Activated naive CD4-positive, alpha-beta T cell treated with anti-CD3 and anti-CD28 coated beads, Interleukin-2, amount 50 U/mL, for 24 hours (primary cell): ENCODE data around the gene KLRB1.
"Not testable (repeated sequence)": the region's sequence is repeated elsewhere in the genome, so short reads cannot be mapped to it uniquely, and the experiment has no call there.

ENCODE experiments used
- H3K27ac Mint-ChIP-seq: one replicate; pipeline ENCODE4 v1.8.0; 2021; ENCODE audit warnings: mild to moderate bottlenecking, mixed read lengths
- H3K27me3 Mint-ChIP-seq: one replicate; pipeline ENCODE4 v1.8.0; 2021; ENCODE audit warnings: mixed read lengths
- H3K36me3 Mint-ChIP-seq: one replicate; pipeline ENCODE4 v1.8.0; 2021; ENCODE audit warnings: mixed read lengths
- H3K4me1 Mint-ChIP-seq: one replicate; pipeline ENCODE4 v1.8.0; 2021; ENCODE audit warnings: mixed read lengths
- H3K4me3 Mint-ChIP-seq: one replicate; pipeline ENCODE4 v1.8.0; 2021; ENCODE audit warnings: mild to moderate bottlenecking, mixed read lengths
- H3K9me3 Mint-ChIP-seq: one replicate; pipeline ENCODE4 v1.8.0; 2021; ENCODE audit warnings: mixed read lengths

The KLRB1 gene

DNA sequence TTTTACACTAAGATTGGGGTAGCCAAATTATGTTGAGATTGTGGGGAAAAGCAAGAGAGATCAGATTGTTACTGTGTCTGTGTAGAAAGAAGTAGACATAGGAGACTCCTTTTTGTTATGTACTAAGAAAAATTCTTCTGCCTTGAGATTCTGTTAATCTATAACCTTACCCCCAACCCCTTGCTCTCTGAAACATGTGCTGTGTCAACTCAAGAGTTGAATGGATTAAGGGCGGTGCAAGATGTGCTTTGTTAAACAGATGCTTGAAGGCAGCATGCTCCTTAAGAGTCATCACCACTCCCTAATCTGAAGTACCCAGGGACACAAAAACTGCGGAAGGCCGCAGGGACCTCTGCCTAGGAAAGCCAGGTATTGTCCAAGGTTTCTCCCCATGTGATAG lies 7.3 kb downstream of the KLRB1 start:
- H3K27me3 Mint-ChIP-seq, H3K4me1 Mint-ChIP-seq, H3K4me3 Mint-ChIP-seq, H3K27ac Mint-ChIP-seq, H3K36me3 Mint-ChIP-seq, H3K9me3 Mint-ChIP-seq: not testable (repeated sequence)

DNA sequence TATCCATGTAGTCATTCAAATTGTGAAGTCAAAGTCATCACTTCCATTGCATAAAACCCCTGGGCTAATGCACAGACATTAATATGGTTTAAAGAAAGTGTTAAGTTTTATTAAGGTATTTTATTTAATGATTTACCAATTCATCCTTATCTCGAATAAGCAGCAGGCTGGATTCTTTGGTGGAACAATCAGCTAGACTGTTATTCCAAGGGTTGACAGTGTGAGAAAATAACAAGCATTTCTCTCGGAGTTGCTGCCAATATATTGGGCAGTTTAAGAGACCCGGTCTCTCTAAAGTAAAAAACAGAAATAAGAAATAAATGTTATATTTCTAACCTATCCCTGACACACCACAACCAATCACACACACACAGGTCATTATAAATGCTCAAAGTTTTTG lies 9.4 kb downstream of the KLRB1 start:
- Mint-ChIP-seq H3K27me3 (no peaks in the 10 kb centered on the region), H3K4me3 (no peak overlapping the region), H3K9me3 (no peaks in the 10 kb centered on the region), H3K36me3 (peaks cover 3% of the 10 kb centered on the region), H3K4me1 (peaks cover 8% of the 10 kb centered on the region), H3K27ac (no peak overlapping the region)

DNA sequence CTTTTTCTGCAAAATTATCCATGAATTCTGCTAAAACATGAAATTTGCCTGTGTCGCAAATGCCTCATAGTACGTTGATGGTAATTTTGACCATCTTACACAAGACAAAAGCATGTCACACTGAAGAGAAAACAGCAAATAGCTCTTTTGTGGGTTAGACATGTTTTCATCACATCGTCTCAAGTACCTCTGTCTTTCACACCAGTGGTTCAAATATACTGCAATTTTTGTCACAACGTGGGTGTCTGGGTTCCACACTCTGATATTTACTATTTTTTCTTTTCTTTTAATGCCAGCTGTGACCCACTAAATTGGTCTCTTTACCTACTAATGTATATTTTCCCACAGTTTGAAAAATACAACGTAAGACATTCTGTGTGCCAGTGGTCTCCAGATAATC lies 10.4 kb downstream of the KLRB1 start:
- Mint-ChIP-seq H3K9me3 (no peaks in the 10 kb centered on the region), H3K27me3 (no peaks in the 10 kb centered on the region), H3K4me3 (no peak overlapping the region), H3K4me1 (peaks cover 8% of the 10 kb centered on the region), H3K27ac (no peak overlapping the region), H3K36me3 (peaks cover 3% of the 10 kb centered on the region)

DNA sequence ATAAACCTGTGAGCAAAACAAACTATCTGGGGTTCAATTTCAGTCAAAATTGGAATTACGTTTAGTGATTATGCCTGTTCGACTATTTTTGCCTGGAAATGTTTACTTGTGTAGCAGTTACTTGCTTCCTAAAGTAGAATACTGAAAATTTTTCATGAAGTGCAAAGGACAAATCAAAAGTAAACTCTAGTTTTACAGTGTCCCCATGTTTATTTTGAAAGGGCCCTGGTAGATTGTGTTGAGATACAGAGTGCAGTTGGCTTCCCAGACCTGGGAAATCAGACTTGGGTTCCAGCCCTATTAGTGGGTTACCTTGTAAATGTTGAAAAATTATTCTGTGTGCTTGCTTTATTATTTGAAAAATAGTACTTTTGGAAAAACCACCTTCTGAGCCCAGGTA lies 17.3 kb downstream of the KLRB1 start:
- Mint-ChIP-seq H3K4me1 (no peaks in the 10 kb centered on the region), H3K4me3 (no peak overlapping the region), H3K27me3 (no peaks in the 10 kb centered on the region), H3K9me3 (no peaks in the 10 kb centered on the region), H3K36me3 (peaks cover 2% of the 10 kb centered on the region), H3K27ac (no peak overlapping the region)

DNA sequence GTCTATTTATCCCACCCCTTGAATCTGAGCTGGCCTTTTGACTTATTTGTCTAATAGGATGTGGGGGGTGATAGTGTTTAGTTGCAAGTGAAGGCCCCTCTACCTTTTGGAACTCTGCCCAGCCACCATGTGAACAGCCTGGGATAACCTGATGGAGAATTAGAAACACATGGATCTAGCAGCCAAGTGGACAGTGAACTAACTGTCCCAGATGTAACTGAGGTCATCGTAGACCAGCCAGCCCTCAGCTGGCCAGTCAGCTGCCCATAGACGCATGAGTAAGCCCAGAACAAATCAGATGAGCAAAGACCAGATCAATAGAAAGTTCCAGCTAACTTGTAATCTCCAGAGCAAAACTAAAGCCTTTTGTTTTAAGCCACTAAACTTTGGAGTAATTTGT lies 19.0 kb downstream of the KLRB1 start:
- Mint-ChIP-seq H3K4me3 (no peak overlapping the region), H3K4me1 (no peaks in the 10 kb centered on the region), H3K36me3 (peaks cover 2% of the 10 kb centered on the region), H3K27ac (no peak overlapping the region), H3K9me3 (no peaks in the 10 kb centered on the region), H3K27me3 (no peaks in the 10 kb centered on the region)

DNA sequence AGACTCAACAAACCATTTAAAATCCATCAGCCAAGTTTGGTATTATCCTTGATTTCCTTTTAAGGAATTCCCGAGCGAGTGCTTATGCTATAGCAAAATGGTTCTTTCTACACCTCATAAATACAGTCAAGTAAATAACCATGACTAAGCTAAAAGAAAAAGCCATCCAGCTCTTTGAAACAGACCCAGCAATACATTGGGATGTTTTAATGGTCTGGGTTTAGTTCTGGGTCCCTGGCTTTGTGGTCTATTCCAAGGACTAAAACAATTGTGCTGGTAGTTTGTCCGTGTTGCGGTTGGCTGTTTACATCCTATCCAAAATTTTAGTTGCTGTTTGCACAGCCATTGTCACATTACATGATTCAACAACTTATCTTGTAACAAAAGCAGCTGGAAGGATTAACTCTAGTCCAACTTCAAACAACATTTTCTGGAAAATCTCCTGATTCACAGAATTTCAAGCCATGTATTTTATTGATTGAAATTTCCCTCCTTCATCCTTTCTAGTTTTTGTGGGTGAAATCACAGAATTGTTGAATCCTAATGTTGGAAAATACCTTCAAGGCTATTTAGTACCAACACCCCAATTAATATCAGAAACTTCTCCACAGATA lies 19.6 kb downstream of the KLRB1 start:
- peaks cover 1% of the 10 kb centered on the region for H3K36me3 Mint-ChIP-seq
- H3K27ac Mint-ChIP-seq: no peak overlapping the region
- no peaks in the 10 kb centered on the region for H3K27me3 Mint-ChIP-seq
- H3K9me3 Mint-ChIP-seq: no peaks in the 10 kb centered on the region
- H3K4me1 Mint-ChIP-seq: peaks cover 3% of the 10 kb centered on the region
- no peak overlapping the region for H3K4me3 Mint-ChIP-seq

DNA sequence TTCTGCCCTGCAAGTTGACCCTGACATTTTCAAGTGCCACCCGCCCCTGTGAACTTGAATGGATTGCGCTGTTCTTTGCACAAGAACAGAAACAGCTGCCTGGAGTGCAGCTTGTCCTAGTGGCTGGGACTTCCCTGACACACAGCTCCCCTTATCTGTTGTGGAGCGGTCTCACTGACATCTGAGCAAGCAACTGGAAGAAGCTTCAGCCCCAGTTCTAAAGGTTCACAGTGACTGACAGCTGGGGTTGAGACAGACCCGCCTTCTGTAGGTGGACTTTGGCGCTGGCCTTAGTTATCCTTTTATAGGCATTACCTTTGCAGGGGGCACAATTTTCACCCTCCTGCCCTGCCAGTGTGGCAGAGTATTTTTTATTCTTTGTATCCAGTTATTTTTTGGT lies 30.0 kb downstream of the KLRB1 start:
- not testable (repeated sequence) for H3K36me3 Mint-ChIP-seq, H3K4me3 Mint-ChIP-seq, H3K27ac Mint-ChIP-seq, H3K9me3 Mint-ChIP-seq, H3K4me1 Mint-ChIP-seq, H3K27me3 Mint-ChIP-seq

DNA sequence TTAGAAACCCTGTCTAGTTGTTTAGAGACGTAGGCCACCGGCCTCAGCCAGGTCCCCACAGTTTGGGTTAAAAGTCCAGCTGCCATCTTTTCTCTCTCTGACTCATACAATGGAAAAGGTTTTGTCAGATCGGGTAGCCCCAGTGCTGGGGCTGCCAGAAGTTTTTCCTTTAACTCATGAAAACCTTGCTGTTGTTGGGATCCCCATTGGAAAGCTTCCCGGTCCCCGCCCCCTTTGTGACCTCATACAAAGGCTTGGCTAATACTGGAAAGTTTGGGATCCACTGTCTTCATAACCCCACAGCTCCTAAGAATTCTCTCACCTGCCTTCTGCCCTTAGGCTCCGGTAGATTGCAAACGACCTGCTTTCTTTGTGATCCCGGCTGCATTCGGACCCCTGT lies 40.6 kb downstream of the KLRB1 start:
- not testable (repeated sequence) for H3K27ac Mint-ChIP-seq, H3K9me3 Mint-ChIP-seq

DNA sequence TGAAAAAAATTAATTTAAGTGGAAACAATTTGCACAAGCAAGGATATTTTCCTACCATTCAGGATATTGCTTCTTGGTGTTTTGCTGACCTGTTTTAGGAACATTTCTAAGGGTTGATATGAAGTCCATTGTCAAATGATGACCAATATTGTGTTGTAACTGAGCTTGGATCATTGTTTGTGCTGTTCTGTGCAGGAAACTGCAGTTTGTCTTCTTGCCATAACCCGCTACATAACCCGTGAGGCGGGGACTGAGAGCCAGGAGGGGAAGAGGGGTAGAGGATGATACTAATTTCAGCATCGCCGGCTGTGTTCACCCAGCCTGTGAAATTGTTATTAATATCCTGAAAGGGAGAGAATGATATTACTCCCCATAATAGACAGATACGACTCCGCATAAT lies 41.6 kb downstream of the KLRB1 start:
- H3K4me3 Mint-ChIP-seq, H3K4me1 Mint-ChIP-seq, H3K27me3 Mint-ChIP-seq, H3K36me3 Mint-ChIP-seq, H3K9me3 Mint-ChIP-seq, H3K27ac Mint-ChIP-seq: not testable (repeated sequence)

More for the DNA sequence above, 40.6 kb downstream of the KLRB1 start:
- H3K4me3 Mint-ChIP-seq, H3K27me3 Mint-ChIP-seq, H3K36me3 Mint-ChIP-seq, H3K4me1 Mint-ChIP-seq: not testable (repeated sequence)

DNA sequence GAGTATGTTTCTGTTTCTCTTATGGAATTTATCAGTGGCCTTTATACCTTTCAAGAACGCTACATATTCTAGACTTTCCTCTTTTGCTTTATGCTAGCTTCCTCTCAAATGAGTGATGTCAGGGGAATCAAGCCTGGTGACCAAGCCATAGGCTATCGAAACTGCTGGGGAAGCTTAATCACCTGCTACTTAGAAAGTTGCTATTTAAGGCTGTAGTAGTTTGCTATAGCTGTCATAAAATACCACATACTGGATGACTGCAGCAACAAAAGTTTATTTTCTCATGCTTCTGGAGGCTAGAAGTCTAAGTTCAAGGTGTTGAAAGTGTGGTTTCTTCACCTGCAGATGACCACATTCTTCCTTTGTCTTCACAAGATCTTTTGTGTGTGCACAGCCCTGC lies 43.3 kb downstream of the KLRB1 start:
- H3K4me1 Mint-ChIP-seq, H3K27ac Mint-ChIP-seq, H3K9me3 Mint-ChIP-seq: not testable (repeated sequence)

DNA sequence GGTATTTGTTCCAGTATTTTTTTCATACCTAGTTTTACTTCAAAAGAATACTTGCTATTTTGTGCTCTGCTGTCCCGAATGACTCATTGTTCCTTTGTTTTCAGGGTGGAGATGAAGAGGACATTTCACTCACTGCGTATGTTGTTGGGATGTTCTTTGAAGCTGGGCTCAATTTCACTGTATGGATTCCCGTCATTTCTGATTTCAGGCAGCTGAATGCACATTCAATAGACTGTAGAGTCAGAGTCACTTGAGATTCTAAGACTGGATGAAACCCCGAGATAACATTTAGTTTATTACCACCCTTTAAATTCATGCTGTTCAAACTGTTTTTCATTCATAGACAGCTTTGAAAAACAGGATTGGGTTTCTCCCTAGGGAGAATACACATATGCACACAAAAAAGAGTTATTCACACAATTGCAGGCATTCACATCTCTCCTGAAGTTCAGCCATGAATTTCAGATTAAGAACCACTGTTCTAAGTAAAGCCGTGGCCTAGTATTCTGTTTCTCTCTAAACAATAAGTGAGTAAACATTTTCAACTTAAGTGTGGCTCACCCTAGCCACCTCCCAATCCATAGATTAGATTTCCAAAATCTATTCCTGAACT lies 44.8 kb downstream of the KLRB1 start:
- not testable (repeated sequence) for H3K4me1 Mint-ChIP-seq, H3K27me3 Mint-ChIP-seq, H3K27ac Mint-ChIP-seq, H3K36me3 Mint-ChIP-seq, H3K9me3 Mint-ChIP-seq, H3K4me3 Mint-ChIP-seq

More for the DNA sequence above, 43.3 kb downstream of the KLRB1 start:
- not testable (repeated sequence) for H3K27me3 Mint-ChIP-seq, H3K36me3 Mint-ChIP-seq, H3K4me3 Mint-ChIP-seq

DNA sequence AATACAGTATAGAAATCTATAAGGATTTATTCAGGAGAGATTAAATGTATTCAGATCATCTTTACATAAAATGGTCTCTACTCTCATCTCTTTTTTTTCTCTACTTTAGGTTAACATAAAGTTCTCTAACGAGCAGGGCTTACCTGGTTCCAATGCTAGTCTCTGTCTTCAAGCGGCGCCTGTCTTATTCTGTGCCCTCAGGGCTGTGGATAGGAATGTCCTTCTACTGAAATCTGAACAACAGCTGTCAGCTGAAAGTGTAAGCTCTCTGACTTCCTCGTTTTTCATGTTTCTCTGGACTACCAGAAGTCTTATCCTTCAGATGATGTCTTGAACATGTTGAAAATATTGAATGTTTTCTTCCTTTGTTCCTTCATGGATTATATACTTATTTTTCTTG lies 62.2 kb downstream of the KLRB1 start:
- not testable (repeated sequence) for H3K27me3 Mint-ChIP-seq, H3K36me3 Mint-ChIP-seq, H3K4me3 Mint-ChIP-seq, H3K4me1 Mint-ChIP-seq, H3K27ac Mint-ChIP-seq, H3K9me3 Mint-ChIP-seq
